LNCaP clone FGC (cell line): ENCODE measurements around the gene PLCD3.
A peak's percentile ranks its signal among the peaks of the same experiment; 100 is the strongest.

Experiments used
- DNase-seq: peaks from one replicate; pipeline ENCODE4 v3.0.0-alpha.2; 2011; ENCODE audit warnings: low read depth
- H3K4me3 ChIP-seq: 2 replicates; pipeline ENCODE4 v1.5.1; 2011; ENCODE audit warnings: mild to moderate bottlenecking, low read depth, low read length, control low read depth
- CTCF ChIP-seq: IDR thresholded peaks from 2 replicates; pipeline ENCODE4 v1.5.1; 2012; ENCODE audit warnings: mild to moderate bottlenecking; ENCODE audit not compliant: control insufficient read depth, insufficient read depth; ENCODE audit errors: extremely low read depth

The PLCD3 gene

DNA sequence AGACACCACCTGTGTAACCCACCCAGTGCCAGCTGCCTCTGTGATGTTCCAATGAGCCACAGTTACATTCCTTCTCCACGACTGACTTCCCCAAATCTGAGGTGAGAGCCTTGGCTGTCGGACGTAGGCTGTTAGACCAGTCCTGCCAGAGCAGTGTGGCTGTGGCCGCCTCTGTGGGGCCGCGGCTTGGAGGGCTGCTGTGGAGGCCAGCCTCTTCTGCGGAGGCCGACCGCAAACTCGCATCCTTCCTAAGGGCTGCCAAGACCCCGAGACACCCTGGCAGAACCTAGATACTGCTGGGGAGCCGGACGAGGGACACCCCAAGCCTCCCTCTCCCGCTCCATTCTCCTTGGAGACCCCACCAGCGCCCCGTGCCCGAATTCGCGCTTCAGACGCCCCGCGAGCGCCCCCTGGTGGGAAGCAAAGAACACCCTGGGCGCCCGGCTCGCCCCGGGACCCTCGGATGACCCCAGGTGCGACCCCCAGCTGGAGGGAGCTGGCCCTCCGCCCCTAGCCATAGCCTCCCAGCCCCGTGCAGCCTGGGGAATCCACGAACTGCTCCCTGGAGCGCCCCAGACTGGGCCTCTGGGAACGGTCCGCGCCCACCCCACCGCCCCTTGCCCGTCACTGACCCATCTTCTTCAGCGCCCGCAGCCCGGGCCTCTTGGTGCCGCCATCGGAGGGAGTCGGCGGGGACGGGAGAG lies 547 bp downstream of the PLCD3 start:
- H3K4me3 ChIP-seq, result peak overlapping the region; percentile 66
- DNase-seq, result no peak
- peak; percentile 57 for TF ChIP-seq CTCF

DNA sequence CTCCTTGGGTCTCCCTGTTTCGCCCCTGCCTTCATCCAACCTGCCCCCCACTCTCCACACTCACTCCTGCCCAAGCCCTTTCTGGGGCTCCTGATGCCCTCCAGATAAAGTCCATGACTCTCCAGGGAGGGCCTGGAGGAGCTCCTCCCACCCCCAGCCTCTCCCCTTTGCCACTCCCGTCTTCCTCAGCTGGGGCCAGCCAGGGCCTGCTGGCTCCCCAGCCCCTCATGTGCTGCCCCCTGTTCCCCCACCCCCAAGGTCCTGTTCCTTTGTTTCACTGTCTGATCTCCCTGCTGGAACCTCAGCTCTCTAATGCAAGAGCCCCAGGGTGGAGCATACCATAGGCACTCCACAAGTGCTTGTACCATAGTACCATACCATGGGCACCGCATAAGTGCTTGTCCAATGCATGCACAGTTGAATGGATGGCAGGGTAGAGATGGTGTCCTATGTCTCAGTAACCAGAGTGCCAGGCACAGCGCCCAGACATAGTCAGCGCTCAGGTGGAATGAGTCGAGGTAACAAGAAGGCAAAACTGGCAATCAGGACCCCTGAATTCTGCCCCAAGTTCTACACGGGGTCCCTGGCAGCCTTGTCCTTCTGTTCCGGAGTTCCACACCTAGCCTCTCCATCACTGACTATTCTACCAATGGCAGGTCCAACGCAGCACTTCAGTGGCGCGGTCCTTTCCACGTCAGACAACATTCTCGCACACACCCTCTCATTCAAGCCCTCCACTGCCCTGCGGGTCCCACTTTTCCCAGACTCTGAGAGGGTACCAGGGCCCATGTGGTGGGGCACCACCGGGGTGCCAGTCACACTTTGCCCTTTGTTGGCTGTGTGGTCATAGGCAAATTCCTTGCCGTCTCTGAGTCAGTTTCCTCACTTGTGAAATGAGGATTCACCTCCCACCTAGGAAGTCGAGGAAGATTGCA lies 1.4 kb downstream of the PLCD3 start:
- DNase-seq, result no peak
- H3K4me3 ChIP-seq, result 0 out of 2 replicates have a peak overlapping the region, but pooled peaks have one; percentile 66
- 0 out of 2 replicates have a peak, but pooled peaks have one; percentile 5 for TF ChIP-seq CTCF

- no peak for TF ChIP-seq CTCF
- no peak overlapping the region for H3K4me3 ChIP-seq
- DNase-seq, result no peak
Measured at GRCh38 chr17:45129940-45130680, 2.2 kb downstream of the PLCD3 start.

DNA sequence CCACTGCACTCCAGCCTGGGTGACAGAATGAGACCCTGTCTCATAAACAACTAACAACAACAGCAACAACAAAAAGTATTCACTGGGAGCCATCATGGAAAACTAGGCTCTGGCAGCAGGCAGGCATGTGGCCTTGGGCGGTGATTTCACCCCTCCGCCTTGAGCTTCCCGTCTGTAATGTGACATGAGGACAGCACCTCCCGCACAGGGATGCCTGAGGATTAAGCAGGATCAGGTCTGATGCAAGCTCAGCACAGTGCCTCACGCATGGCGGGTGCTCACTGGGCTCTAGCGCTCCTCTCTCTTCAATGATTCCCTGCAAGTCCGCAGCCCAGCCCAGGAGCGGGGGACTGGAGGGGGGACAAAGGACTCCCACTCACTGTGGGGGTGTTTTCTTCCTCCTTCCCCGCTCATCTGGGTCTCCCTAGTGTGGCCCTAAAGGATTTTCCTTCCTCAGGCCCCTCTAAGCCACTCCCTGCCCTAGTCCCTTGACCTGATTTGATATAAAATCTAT lies 2.8 kb downstream of the PLCD3 start:
- DNase-seq, result no peak
- H3K4me3 ChIP-seq, result no peak overlapping the region
- TF ChIP-seq CTCF, result no peak

GRCh38 chr17:45128989-45129388 lies 3.3 kb downstream of the PLCD3 start:
- no peak for TF ChIP-seq CTCF
- no peak for DNase-seq
- H3K4me3 ChIP-seq, result no peak overlapping the region

GRCh38 chr17:45128331-45128730 lies 4.0 kb downstream of the PLCD3 start:
- no peak for TF ChIP-seq CTCF
- DNase-seq, result no peak
- H3K4me3 ChIP-seq, result no peak overlapping the region
